ENCODE results near the gene DDX52.
A peak's percentile ranks its signal among the peaks of the same experiment; 100 is the strongest.

Gene DDX52

DNA sequence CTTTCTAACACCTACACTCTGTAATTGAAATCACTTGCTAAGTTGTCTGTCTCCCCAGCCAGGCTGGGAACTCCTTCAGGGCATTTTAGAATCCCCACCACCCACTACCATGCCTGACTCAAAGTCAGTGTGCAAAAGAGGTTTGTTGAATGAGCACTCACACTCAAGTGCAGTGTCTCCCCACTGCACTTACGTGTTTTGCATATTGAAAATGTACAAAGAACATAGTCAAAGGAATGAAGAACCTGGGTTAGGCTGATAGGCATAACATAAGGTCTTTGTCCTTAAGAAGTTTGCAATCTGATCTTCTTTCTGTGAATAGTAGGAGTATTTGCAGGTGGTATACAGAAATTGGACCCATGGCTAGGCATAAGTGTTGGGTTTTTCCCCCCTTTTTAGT is 33.8 kb upstream of the DDX52 start:
- TF ChIP-seq CTCF (IDR thresholded peaks at IDR 0.05; ENCODE audit: low read depth, low read length), result no peak
- no peak overlapping the region for H3K4me3 ChIP-seq (replicated peaks in 1 of 2; ENCODE audit: low read depth in 2 of 2, low read length in 2 of 2)
- no peak for DNase-seq (ENCODE audit: low read depth in 2 of 2)

DNA sequence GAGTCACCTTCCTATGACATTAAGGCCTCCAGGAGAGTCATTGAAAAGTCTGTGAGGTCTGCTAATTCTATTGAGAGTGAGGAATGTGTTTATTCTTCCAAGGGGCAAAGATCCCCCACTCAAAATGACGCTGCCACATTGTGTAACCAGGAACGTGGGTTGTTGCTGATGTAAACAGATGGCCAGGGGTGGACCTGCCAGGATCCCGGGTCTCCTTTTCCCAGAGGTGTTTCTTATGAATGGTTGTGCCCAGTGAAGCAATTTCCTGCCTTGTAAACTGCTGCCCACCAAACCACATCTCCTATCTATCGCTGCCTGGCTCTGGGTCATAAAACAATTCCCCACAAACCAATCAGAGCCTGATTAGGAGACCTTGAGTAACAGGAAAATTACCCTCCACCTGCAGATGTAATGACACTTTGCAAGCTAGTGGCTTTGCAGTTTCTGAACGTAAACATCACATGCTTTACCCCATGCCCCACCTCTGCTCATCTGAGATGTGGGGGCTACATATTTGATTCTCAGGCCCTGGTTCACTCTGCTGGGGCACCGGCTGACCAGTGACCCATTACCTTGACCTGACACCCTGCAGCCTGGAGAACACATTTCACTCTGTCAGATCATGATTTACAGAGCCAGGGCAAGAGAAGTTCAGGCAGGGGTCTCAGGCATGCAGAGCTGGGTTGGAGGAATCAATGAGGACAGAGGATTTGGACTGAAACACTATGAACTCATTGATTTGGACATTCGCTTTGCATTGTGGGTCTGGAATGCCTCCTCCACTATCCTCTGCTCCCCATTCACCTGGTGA is 33.1 kb upstream of the DDX52 start:
- no peak for TF ChIP-seq CTCF (IDR thresholded peaks at IDR 0.05; ENCODE audit: low read depth, low read length)
- no peak overlapping the region for H3K4me3 ChIP-seq (replicated peaks in 1 of 2; ENCODE audit: low read depth in 2 of 2, low read length in 2 of 2)
- DNase-seq (ENCODE audit: low read depth in 2 of 2), result peak in 1 of 2 donors; percentile 11

GRCh38 chr17:37674511-37674910 is 31.3 kb upstream of the DDX52 start:
- H3K4me3 ChIP-seq (replicated peaks in 1 of 2; ENCODE audit: low read depth in 2 of 2, low read length in 2 of 2), result no peak overlapping the region
- no peak for DNase-seq (ENCODE audit: low read depth in 2 of 2)
- no peak for TF ChIP-seq CTCF (IDR thresholded peaks at IDR 0.05; ENCODE audit: low read depth, low read length)

DNA sequence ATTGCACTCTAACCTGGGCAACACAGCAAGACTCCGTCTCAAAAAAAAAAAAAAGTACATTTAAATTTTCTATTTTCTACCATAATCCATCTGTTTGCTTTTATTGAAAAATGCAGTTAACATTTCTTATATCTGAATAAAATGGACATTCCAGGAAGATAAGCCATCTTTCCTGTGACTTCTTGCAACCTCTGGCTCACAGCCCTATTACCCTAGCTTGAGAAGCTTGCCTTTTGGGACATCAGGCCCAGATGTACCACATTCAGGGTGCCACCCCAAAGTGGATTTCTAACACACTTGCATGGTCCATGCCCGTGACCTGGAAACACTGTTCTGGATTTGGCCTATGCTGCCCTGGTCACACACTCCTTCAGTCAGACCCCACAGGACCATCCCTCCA is 30.1 kb upstream of the DDX52 start:
- no peak for TF ChIP-seq CTCF (IDR thresholded peaks at IDR 0.05; ENCODE audit: low read depth, low read length)
- no peak for DNase-seq (ENCODE audit: low read depth in 2 of 2)
- H3K4me3 ChIP-seq (replicated peaks in 1 of 2; ENCODE audit: low read depth in 2 of 2, low read length in 2 of 2), result no peak overlapping the region

DNA sequence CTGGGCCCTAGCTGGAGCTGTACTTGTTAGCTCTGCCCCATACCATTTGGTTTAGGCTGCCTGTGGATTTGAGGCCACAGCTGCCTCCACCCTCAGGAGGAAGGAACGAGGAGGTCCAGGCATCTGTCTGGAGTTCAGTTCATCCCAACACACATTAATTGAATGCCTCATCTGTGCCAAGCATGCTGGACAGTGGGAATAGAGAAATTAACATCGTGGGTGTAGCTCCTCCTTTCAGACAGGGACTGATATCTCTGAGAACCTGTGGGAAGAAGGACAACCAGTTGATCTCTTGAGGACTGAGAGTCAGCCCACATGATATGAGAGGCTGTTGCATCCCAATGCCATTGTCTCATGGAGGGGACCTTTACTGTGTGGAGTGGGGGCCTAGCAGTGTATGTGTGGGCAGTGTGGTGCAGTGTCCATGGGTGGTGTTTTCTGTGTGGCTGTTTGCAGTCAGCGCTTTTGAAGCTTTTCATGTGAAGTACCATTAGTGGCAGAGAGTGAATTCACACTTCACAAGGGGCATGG is 29.4 kb upstream of the DDX52 start:
- H3K4me3 ChIP-seq (replicated peaks in 1 of 2; ENCODE audit: low read depth in 2 of 2, low read length in 2 of 2), result no peak overlapping the region
- TF ChIP-seq CTCF (IDR thresholded peaks at IDR 0.05; ENCODE audit: low read depth, low read length), result no peak

GRCh38 chr17:37671824-37672547 is 28.7 kb upstream of the DDX52 start:
- peak; percentile 54 to 95 for DNase-seq (ENCODE audit: low read depth in 2 of 2)
- no peak overlapping the region for H3K4me3 ChIP-seq (replicated peaks in 1 of 2; ENCODE audit: low read depth in 2 of 2, low read length in 2 of 2)
- TF ChIP-seq CTCF (IDR thresholded peaks at IDR 0.05; ENCODE audit: low read depth, low read length), result no peak

More for the DNA sequence above, 29.4 kb upstream of the DDX52 start:
- DNase-seq (ENCODE audit: low read depth in 2 of 2), result no peak
